Right atrium auricular region (tissue), 2 donors: ENCODE measurements around the gene CDADC1. TPM values are rescaled to one million over a fixed set of nuclear protein-coding genes. Genes with fewer than 3 reads are reported as not detected.

ENCODE experiments used
- DNase-seq: peaks from one replicate; pipeline ENCODE4 v3.0.0-alpha.2; 2019; ENCODE audit warnings: low spot score
- H3K27ac ChIP-seq, 2 donors: fragments of 200-600 bp; sonication (generic); 1 replicate in 1 of 2; 2 replicates in 1 of 2; pipeline ENCODE4 v1.5.1; 2016 to 2019
- H3K27me3 ChIP-seq, 2 donors: fragments of 200-600 bp; sonication (generic); one replicate each; pipeline versions ENCODE4 v1.5.1 to v1.6.0; 2017 to 2019
- H3K36me3 ChIP-seq: fragments of 200-600 bp; sonication (generic); one replicate; pipeline ENCODE4 v1.5.1; 2016
- H3K4me1 ChIP-seq, 2 donors: fragments of 200-600 bp; sonication (generic); one replicate each; pipeline versions ENCODE4 v1.5.1 to v1.6.0; 2017 to 2019
- H3K4me3 ChIP-seq, 2 donors: fragments of 200-600 bp; sonication (generic); 1 replicate in 1 of 2; 2 replicates in 1 of 2; pipeline ENCODE4 v1.5.1; 2017 to 2019; ENCODE audit warnings: mild to moderate bottlenecking in 1 of 2, moderate library complexity in 1 of 2
- H3K9me3 ChIP-seq, 2 donors: fragments of 200-600 bp; sonication (generic); one replicate each; pipeline ENCODE4 v1.5.1; 2019
- total RNA-seq, 2 donors: library from RNA; depleted of rRNA; stranded (reverse); fragments of >200 nt; gene quantifications; one replicate each; pipeline ENCODE4 v1.1.0, GENCODE V29; 2016
- TF ChIP-seq, protein P1 (sequence below), 2 donors: fragments of 200-600 bp; sonication (generic); IDR thresholded peaks; one replicate each; pipeline ENCODE4 v1.5.1; 2019; ENCODE audit warnings: antibody characterized with exemption in 2 of 2

The CDADC1 gene
- total RNA-seq, 2 donors from 2014 or later: 3.5 to 4.6 TPM

DNA sequence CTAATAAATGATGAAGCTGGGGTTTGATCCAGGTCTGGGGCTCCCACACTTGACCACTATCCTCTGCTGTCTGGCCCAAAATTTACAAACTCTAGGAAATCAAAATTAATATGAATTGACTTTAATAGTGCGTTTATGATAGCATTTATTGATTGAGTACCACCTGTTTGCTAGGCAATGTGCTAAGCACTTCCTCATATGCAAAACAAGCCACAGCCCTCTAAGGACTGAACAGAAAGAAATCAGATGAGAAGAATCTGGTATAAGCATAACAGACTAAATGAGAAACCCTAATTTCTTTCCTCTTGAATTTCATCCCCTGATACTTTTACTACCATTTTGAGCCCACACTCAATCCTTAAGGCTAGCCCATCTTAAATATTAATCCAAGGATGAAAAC, 34.2 kb upstream of the CDADC1 start:
- no peak overlapping the region for H3K4me3 ChIP-seq
- no peaks in the 10 kb centered on the region for H3K9me3 ChIP-seq
- H3K4me1 ChIP-seq: peaks cover 0 to 3% of the 10 kb centered on the region in 2 donors
- no peak for DNase-seq
- TF ChIP-seq, protein P1, sequence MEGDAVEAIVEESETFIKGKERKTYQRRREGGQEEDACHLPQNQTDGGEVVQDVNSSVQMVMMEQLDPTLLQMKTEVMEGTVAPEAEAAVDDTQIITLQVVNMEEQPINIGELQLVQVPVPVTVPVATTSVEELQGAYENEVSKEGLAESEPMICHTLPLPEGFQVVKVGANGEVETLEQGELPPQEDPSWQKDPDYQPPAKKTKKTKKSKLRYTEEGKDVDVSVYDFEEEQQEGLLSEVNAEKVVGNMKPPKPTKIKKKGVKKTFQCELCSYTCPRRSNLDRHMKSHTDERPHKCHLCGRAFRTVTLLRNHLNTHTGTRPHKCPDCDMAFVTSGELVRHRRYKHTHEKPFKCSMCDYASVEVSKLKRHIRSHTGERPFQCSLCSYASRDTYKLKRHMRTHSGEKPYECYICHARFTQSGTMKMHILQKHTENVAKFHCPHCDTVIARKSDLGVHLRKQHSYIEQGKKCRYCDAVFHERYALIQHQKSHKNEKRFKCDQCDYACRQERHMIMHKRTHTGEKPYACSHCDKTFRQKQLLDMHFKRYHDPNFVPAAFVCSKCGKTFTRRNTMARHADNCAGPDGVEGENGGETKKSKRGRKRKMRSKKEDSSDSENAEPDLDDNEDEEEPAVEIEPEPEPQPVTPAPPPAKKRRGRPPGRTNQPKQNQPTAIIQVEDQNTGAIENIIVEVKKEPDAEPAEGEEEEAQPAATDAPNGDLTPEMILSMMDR (IDR thresholded peaks at IDR 0.05): no peak
- no peak overlapping the region for H3K27ac ChIP-seq
- peaks cover 0 to 2% of the 10 kb centered on the region in 2 donors for H3K27me3 ChIP-seq
- H3K36me3 ChIP-seq: peaks cover 7% of the 10 kb centered on the region

DNA sequence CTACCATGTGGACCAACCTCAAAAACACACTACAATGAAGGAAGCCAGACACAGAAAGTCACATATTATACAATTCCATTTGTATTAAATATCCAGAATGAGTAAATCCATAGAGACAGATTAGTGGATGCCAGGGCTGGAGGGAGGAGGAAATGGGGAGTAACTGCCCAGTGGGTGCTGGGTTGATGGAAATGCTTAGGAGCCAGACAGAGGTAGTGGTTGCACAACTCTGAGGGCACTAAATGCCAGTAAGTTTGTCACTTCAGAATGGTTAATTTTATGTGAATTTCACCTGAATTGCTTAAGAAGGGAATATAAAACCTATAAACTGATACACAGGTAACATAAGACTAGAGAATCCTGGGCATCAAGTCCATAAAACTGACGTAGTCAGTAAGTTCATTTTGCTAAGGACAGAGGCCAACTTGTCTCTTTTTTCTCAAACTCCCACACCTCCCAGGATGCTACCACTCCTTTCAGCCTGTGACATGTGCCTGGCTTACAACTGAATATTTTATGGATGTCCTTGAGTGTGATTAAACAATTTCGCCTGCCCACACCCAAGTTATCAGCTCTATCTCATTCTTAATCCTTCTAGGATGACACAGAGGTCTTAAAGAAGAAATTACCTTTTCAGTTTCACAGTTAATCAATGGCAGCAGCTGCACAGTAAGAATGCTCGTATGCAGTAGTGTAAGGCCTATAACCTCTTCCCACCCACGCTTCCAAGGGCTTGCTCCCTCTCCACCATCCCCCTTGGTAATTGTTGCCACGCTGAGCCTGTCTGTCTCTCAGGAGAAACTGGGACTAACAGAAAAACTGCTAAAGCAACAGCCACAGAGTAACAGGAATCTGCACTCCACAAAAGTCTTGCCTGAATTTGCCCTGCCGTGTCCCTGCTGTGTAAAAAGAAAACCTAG, 33.5 kb upstream of the CDADC1 start:
- TF ChIP-seq, protein P1 (IDR thresholded peaks at IDR 0.05): no peak
- Histone ChIP-seq H3K9me3 (no peaks in the 10 kb centered on the region), H3K27me3 (peaks cover 0 to 5% of the 10 kb centered on the region in 2 donors), H3K27ac (no peak overlapping the region), H3K36me3 (no peaks in the 10 kb centered on the region), H3K4me3 (no peak overlapping the region), H3K4me1 (peaks cover 0 to 3% of the 10 kb centered on the region in 2 donors)
- no peak for DNase-seq

DNA sequence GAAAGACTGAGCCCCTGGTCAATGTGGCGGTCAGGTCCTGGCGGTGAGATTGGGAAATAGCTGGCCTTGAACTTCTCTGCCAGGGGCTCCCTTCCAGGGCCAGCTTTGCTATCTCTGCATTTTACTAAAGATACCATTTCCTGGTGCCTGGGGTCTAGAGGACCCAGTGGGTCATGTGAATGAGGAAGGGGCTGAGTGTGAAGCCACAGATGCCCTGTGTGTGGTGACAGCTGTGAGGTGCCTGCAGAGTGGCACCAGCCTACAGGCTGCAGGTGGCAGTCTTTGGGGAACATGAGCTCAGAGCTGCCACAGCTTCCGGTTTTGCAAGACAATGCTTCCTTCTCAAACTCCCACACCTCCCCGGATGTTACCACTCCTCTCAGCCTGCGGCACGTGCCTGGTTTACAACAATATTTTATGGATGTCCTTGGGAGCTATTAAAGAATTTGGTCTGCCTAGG, 32.8 kb upstream of the CDADC1 start:
- Histone ChIP-seq H3K27me3 (peaks cover 3 to 5% of the 10 kb centered on the region in 2 donors), H3K9me3 (no peaks in the 10 kb centered on the region), H3K27ac (no peak overlapping the region), H3K4me1 (peaks cover 0 to 9% of the 10 kb centered on the region in 2 donors), H3K4me3 (no peak overlapping the region), H3K36me3 (no peaks in the 10 kb centered on the region)
- TF ChIP-seq, protein P1 (IDR thresholded peaks at IDR 0.05): no peak
- DNase-seq: no peak

DNA sequence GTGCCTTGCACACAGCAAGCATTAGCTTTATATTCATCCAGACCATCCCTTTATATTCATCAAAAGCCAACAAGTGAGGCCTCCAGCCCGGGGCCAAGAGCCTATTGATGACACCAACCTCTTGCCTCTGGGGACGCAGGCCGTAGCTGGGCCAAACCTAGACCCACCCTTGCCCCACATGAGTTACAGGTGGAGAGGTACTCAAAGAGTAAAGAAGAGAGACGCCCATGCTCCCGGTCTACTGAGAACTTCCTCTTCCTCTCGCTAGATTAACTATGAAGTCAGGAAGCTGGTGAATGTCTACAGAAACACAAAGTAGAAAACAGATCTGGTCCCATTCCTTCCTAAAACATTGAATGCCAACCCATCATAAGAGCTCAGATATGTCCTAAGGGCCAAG, 31.4 kb upstream of the CDADC1 start:
- no peaks in the 10 kb centered on the region for H3K36me3 ChIP-seq
- TF ChIP-seq, protein P1 (IDR thresholded peaks at IDR 0.05): no peak

DNA sequence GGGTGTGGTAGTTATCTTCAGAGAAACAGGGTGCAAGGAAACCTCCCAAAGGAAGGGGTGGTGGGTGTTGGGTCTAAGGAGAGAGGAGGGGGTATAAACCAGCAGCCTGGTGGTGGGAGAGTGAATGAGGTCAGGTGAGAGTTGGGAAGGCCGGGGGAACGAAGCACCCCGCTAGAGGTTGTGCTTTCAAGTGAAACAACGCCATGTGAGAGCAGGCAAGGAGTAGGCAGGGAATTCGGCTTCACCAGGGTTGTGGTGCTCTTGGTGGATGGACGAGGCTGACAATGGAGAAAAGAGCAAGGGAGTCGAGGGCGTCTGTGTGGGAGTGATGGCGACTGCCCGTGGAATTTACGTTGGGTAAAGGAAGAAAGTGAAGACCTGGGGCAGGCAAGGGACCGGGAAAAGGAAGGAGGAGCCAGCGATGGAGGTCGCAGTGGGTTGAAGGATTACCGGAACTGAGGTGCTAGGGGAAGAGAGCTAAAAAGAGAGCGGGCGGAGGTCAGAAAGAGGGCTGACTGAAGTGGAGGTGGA, 29.7 kb upstream of the CDADC1 start:
- H3K27me3 ChIP-seq: peaks cover 14 to 18% of the 10 kb centered on the region in 2 donors
- DNase-seq: no peak
- TF ChIP-seq, protein P1 (IDR thresholded peaks at IDR 0.05): no peak
- H3K9me3 ChIP-seq: no peaks in the 10 kb centered on the region
- peaks cover 0 to 19% of the 10 kb centered on the region in 2 donors for H3K4me1 ChIP-seq
- no peaks in the 10 kb centered on the region for H3K36me3 ChIP-seq
- H3K4me3 ChIP-seq: no peak overlapping the region
- no peak overlapping the region for H3K27ac ChIP-seq

More for the DNA sequence above, 31.4 kb upstream of the CDADC1 start:
- DNase-seq: no peak
- H3K27me3 ChIP-seq: peaks cover 11 to 17% of the 10 kb centered on the region in 2 donors
- no peak overlapping the region for H3K27ac ChIP-seq
- no peaks in the 10 kb centered on the region for H3K9me3 ChIP-seq
- H3K4me3 ChIP-seq: no peak overlapping the region
- peaks cover 0 to 19% of the 10 kb centered on the region in 2 donors for H3K4me1 ChIP-seq
